Upper lobe of left lung (tissue), 6 donors: ENCODE results near the gene SMARCD2. TPM values are rescaled to one million over a fixed set of nuclear protein-coding genes. Genes with fewer than 3 reads are reported as not detected.
"Not testable (repeated sequence)": the region's sequence is repeated elsewhere in the genome, so short reads cannot be mapped to it uniquely, and the experiment has no call there.

Experiments used
- ATAC-seq, 2 donors: fragments of 200-7000 bp; cut with Tn5 transposase; one replicate each; pipeline ENCODE4 v1.9.1; 2022; ENCODE audit warnings: mild to moderate bottlenecking in 2 of 2, moderate library complexity in 2 of 2; ENCODE audit not compliant: low FRiP score in 2 of 2
- DNase-seq, 2 donors: peaks; one replicate each; pipeline ENCODE4 v3.0.0-alpha.2; 2019 to 2020
- H3K27ac ChIP-seq, 4 donors: fragments of 200-600 bp; sonication (generic); one replicate each; pipeline ENCODE4 v1.5.1; 2016 to 2019
- H3K27me3 ChIP-seq, 4 donors: fragments of 200-600 bp; sonication (generic); one replicate each; pipeline ENCODE4 v1.5.1; 2017 to 2019
- H3K36me3 ChIP-seq, 4 donors: fragments of 200-600 bp; sonication (generic); one replicate each; pipeline ENCODE4 v1.5.1; 2016 to 2019
- H3K4me1 ChIP-seq, 4 donors: fragments of 200-600 bp; sonication (generic); one replicate each; pipeline ENCODE4 v1.5.1; 2018 to 2019
- H3K4me3 ChIP-seq, 4 donors: fragments of 200-600 bp; sonication (generic); one replicate each; pipeline ENCODE4 v1.5.1; 2017 to 2019; ENCODE audit warnings: mild to moderate bottlenecking in 2 of 4, moderate library complexity in 1 of 4
- H3K9me3 ChIP-seq, 4 donors: fragments of 200-600 bp; sonication (generic); one replicate each; pipeline ENCODE4 v1.5.1; 2018 to 2019
- EP300 ChIP-seq, 4 donors: sonication (generic); formaldehyde crosslinking; IDR thresholded peaks; one replicate each; pipeline ENCODE4 v1.5.1; 2017; ENCODE audit warnings: antibody characterized with exemption in 4 of 4, control low read depth in 2 of 4
- POLR2A ChIP-seq, 4 donors: fragments of 450-650 bp; IDR thresholded peaks; one replicate each; pipeline ENCODE4 v1.5.1; 2016 to 2017; ENCODE audit warnings: antibody characterized with exemption in 4 of 4, mild to moderate bottlenecking in 2 of 4
- POLR2AphosphoS5 ChIP-seq, 2 donors: sonication (generic); formaldehyde crosslinking; IDR thresholded peaks; one replicate each; pipeline ENCODE4 v1.5.1; 2017; ENCODE audit warnings: antibody characterized with exemption in 2 of 2
- WGBS, 2 donors: methylation state at CpG; one replicate each; pipeline ENCODE4 v1.1.5; 2017 to 2018; 5-methylcytosine and 5-hydroxymethylcytosine counted together
- total RNA-seq, 6 donors: library from RNA; depleted of rRNA in 4 of 6; stranded (reverse); fragments of >200 nt in 4 of 6; gene quantifications; one replicate each; pipeline versions ENCODE4 v1.1.0 to v1.2.1, GENCODE V29; 2016 to 2021
- TF ChIP-seq, protein P1 (sequence below), 6 experiments: fragments of 450-650 bp in 4 of 6; fragments of 200-600 bp in 2 of 6; sonication (generic) in 2 of 6; IDR thresholded peaks; one replicate each; pipeline ENCODE4 v1.5.1; 2016 to 2019; ENCODE audit warnings: antibody characterized with exemption in 6 of 6
- donor health status: DM: no; HTN: no; CAD: no; lungs with moderate emphysema.
- donor health status: DM: no; HTN: yes; CAD: no; lungs with severe emphysema.

Gene SMARCD2
- total RNA-seq, 6 donors from 2014 or later: 77.0 to 137 (median 95.7) TPM

DNA sequence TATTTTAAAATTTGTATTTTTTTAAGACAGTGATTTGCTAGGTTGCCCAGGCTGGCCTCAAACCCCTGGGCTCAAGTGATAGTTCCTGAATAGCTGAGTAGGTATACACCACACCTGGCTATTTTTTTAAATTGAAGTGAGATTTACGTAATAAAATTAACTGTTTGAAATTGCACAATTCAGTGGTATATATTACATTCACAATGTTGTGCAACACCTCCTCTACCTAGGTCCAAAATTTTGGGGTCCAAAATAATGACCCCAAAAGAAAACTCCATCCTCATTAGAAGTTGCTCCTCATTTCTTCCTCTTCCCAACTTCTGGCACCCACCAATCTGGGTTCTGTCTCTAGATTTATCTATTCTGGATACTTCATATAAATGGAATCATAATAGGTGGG, 3.0 kb upstream of the SMARCD2 start:
- WGBS, 2 donors: 28 to 29% methylated on average over 1 of the region's 1 CpG
- H3K27ac ChIP-seq: no peak overlapping the region
- peaks cover 0 to 2% (median 0%) of the 10 kb centered on the region in 4 donors for H3K27me3 ChIP-seq
- no peak overlapping the region for H3K4me3 ChIP-seq
- H3K4me1 ChIP-seq: peaks cover 10 to 39% (median 18%) of the 10 kb centered on the region in 4 donors
- H3K9me3 ChIP-seq: peaks cover 0 to 3% (median 0%) of the 10 kb centered on the region in 4 donors
- no peaks in the 10 kb centered on the region for H3K36me3 ChIP-seq
- no peak for TF ChIP-seq POLR2AphosphoS5 (IDR thresholded peaks at IDR 0.05)
- no peak for DNase-seq
- ATAC-seq: no peak

DNA sequence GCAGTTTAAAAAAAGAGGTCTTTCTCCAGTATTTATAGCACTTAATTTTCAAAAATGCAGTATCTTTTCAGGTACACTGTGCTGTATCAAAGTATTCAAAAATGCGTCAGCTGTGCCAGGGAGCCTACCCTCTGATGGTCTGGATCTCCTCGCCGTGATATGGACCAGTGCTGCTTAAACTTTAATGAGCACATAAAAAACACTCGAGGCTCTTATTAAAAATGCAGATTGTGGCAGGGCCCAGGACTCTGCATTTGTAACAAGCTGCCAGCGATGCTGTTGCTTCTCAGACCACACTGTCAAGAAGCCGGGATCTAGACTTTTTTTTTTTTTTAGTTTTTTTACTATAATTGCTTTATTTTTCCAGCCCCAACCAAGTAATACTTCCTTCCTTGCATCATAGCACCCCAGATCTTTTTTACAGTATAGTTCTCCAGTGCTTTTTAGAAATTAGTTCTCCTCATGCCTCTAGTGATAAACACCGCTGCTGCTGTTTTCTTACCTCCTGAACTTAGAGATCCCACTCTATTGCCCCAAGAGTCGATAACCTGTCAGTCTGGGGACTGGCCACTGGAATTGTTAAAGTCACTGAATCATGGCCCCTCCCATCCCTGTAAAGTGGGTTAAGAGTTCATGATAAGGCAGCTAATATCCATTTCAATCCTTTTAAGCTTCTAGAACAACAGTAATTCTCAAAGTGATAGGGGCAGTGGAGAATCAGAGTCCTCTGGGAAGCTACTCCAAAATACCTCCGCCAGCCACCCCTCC, 1.6 kb upstream of the SMARCD2 start:
- no peaks in the 10 kb centered on the region for H3K36me3 ChIP-seq

DNA sequence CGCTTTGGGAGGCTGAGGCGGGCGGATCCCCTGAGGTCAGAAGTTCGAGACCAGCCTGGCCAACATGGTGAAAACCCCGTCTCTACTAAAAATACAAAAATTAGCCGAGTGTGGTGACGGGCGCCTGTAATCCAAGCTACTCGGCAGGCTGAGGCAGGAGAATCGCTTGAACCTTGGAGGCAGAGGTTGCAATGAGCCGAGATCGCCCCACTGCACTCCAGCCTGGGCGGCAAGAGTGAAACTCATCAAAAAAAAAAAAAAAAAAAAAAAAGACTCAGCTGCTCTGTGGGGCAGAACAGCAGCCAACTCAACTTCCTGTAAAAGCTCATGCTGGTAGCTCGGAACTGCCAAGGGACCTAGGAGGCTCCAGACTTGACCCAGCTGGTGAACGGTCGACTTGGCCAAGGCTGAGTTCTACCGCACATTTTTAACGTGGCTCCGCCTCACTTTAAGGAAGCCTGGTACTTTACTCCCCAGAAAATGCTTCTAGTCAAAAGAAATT, 953 bp upstream of the SMARCD2 start:
- H3K27me3 ChIP-seq, H3K9me3 ChIP-seq, H3K36me3 ChIP-seq: not testable (repeated sequence)
- peak; percentile 21 to 35 for TF ChIP-seq POLR2AphosphoS5 (IDR thresholded peaks at IDR 0.05)
- H3K4me3 ChIP-seq: peak overlapping the region; percentile 40 to 98 (median 93)
- H3K27ac ChIP-seq: peak overlapping the region; percentile 89 to 97 (median 96)
- H3K4me1 ChIP-seq: peaks cover 31 to 48% (median 36%) of the 10 kb centered on the region in 4 donors
- DNase-seq: peak in 1 of 2 donors; percentile 59
- WGBS, 2 donors: 4 to 8% methylated on average over 19 of the region's 19 CpGs
- ATAC-seq: peak; percentile 9 to 34

More for the DNA sequence above, 1.6 kb upstream of the SMARCD2 start:
- peak overlapping the region; percentile 89 to 97 (median 96) for H3K27ac ChIP-seq
- WGBS, 2 donors: 73% methylated on average over 9 of the region's 9 CpGs
- H3K4me1 ChIP-seq: peaks cover 24 to 48% (median 32%) of the 10 kb centered on the region in 4 donors
- DNase-seq (no peak), ATAC-seq (no peak)
- peaks cover 0 to 3% (median 0%) of the 10 kb centered on the region in 4 donors for H3K9me3 ChIP-seq
- H3K4me3 ChIP-seq: peak overlapping the region in 2 of 4 donors; percentile 90 to 98
- peaks cover 0 to 2% (median 0%) of the 10 kb centered on the region in 4 donors for H3K27me3 ChIP-seq
- TF ChIP-seq POLR2A (IDR thresholded peaks at IDR 0.05) (no peak), POLR2AphosphoS5 (IDR thresholded peaks at IDR 0.05) (no peak), EP300 (IDR thresholded peaks at IDR 0.05) (no peak)
- TF ChIP-seq, protein P1, sequence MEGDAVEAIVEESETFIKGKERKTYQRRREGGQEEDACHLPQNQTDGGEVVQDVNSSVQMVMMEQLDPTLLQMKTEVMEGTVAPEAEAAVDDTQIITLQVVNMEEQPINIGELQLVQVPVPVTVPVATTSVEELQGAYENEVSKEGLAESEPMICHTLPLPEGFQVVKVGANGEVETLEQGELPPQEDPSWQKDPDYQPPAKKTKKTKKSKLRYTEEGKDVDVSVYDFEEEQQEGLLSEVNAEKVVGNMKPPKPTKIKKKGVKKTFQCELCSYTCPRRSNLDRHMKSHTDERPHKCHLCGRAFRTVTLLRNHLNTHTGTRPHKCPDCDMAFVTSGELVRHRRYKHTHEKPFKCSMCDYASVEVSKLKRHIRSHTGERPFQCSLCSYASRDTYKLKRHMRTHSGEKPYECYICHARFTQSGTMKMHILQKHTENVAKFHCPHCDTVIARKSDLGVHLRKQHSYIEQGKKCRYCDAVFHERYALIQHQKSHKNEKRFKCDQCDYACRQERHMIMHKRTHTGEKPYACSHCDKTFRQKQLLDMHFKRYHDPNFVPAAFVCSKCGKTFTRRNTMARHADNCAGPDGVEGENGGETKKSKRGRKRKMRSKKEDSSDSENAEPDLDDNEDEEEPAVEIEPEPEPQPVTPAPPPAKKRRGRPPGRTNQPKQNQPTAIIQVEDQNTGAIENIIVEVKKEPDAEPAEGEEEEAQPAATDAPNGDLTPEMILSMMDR (IDR thresholded peaks at IDR 0.05): no peak

DNA sequence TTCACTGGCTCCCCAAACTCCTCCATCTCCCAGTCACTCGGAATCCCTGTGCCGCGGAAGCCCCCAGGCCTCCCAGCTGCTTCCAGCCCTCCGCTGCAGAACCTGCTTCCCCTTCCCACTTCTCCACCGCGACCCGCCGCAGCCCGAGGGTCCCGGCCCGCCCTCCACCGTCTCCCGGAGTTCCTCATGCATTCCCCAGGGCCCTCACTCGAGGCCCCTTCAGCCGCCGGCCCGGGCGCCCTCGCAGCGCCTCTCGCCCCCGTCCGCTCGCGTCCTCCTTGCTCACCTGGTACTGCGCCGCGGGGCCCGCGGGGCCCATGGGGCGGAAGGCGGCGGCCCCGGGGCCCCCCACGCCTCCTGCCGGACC, 329 bp downstream of the SMARCD2 start:
- Histone ChIP-seq H3K9me3 (no peaks in the 10 kb centered on the region), H3K36me3 (peaks cover 0 to 7% (median 4%) of the 10 kb centered on the region in 4 donors), H3K4me3 (peak overlapping the region; percentile 66 to 98 (median 93)), H3K4me1 (peaks cover 43 to 57% (median 49%) of the 10 kb centered on the region in 4 donors), H3K27me3 (peaks cover 0 to 2% (median 0%) of the 10 kb centered on the region in 4 donors), H3K27ac (peak overlapping the region; percentile 89 to 97 (median 96))
- ATAC-seq (no peak), DNase-seq (peak in 1 of 2 donors; percentile 92)
- TF ChIP-seq, protein P1 (IDR thresholded peaks at IDR 0.05): no peak
- TF ChIP-seq POLR2A (IDR thresholded peaks at IDR 0.05): no peak
- no peak for TF ChIP-seq POLR2AphosphoS5 (IDR thresholded peaks at IDR 0.05)
- TF ChIP-seq EP300 (IDR thresholded peaks at IDR 0.05): no peak
- WGBS, 2 donors: 1% methylated on average over 6 to 29 of the region's 36 CpGs

DNA sequence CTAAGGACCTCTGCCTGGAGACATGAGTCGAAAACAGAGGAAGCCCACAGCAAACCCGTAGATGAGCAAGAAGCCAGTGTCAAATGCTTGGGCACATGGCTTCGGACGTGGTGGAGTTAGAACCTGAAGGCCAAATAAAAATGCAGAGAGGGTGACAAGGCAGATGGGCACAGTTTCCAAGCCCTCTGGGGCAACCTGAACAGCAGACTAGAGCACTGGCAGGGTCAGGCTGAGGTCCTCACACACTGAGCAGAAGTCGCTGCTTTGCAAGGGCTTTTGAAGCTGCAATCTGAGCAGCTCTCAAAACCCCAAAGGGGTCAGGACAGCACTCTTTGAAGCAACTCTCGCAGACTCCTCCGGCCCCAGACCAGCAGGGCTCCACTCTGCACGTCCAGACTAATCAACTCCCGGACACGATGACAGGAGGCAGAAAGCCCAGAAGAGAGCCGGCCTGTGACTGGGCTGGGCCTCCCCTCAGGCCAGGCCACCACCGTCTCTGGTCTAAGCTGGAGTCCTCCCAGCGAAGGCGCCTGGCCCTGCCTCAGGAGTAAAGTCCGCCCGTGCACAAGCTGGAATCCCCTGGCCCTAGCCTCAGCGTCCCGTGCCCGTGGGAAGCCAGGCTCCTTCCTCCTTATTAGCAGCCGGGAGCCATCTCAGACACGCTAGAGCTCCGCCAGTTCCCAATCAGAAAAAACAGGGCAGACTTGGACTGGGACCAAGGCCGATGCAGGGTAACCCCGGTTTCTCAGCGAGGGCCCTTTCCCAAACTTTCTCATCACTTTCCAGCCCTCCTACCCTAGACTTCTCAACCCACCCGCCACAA, 924 bp downstream of the SMARCD2 start:
- Histone ChIP-seq H3K9me3 (no peaks in the 10 kb centered on the region), H3K27me3 (peaks cover 0 to 2% (median 0%) of the 10 kb centered on the region in 4 donors), H3K4me3 (peak overlapping the region; percentile 66 to 98 (median 93)), H3K27ac (peak overlapping the region; percentile 89 to 97 (median 96)), H3K4me1 (peaks cover 43 to 60% (median 50%) of the 10 kb centered on the region in 4 donors), H3K36me3 (peaks cover 3 to 13% (median 10%) of the 10 kb centered on the region in 4 donors)
- TF ChIP-seq POLR2A (IDR thresholded peaks at IDR 0.05) (peak in 1 of 4 donors; percentile 8), EP300 (IDR thresholded peaks at IDR 0.05) (no peak), POLR2AphosphoS5 (IDR thresholded peaks at IDR 0.05) (peak in 1 of 2 donors; percentile 9)
- TF ChIP-seq, protein P1 (IDR thresholded peaks at IDR 0.05): no peak
- DNase-seq: peak; percentile 62 to 83
- 5 to 7% methylated on average over 18 to 20 of the region's 26 CpGs for WGBS, 2 donors
- no peak for ATAC-seq
